ENCODE data around the gene SMIM44. TPM values are rescaled to one million over a fixed set of nuclear protein-coding genes. Genes with fewer than 3 reads are reported as not detected.
A peak's percentile ranks its signal among the peaks of the same experiment; 100 is the strongest.

Gene SMIM44
- total and polyA plus RNA-seq, 8 donors = not detected

GRCh38 chr19:3444695-3445234, 38.5 kb downstream of the SMIM44 start:
- H3K27ac ChIP-seq = peak overlapping the region in 1 of 2 donors; percentile 50
- H3K36me3 ChIP-seq = peaks cover 0 to 92% of the 10 kb centered on the region in 2 donors
- H3K9me3 ChIP-seq = no peaks in the 10 kb centered on the region
- ATAC-seq (no peak), DNase-seq (no peak)
- H3K4me3 ChIP-seq = no peak overlapping the region
- H3K4me1 ChIP-seq = peaks cover 0 to 47% of the 10 kb centered on the region in 2 donors
- H3K27me3 ChIP-seq = no peaks in the 10 kb centered on the region
- intact Hi-C loops (cut with DNase I) = no loop called here
- no peak for TF ChIP-seq CTCF (IDR thresholded peaks at IDR 0.05)

- peak; percentile 55 for ATAC-seq
- H3K27me3 ChIP-seq = no peaks in the 10 kb centered on the region
- DNase-seq = peak in 1 of 4 donors; percentile 71
- peak overlapping the region; percentile 55 to 58 for H3K27ac ChIP-seq
- TF ChIP-seq CTCF (IDR thresholded peaks at IDR 0.05) = no peak
- peaks cover 0 to 86% of the 10 kb centered on the region in 2 donors for H3K36me3 ChIP-seq
- no peak overlapping the region for H3K4me3 ChIP-seq
- H3K4me1 ChIP-seq = peaks cover 0 to 47% of the 10 kb centered on the region in 2 donors
- intact Hi-C loops (cut with DNase I) = no loop called here
- H3K9me3 ChIP-seq = no peaks in the 10 kb centered on the region
Measured at GRCh38 chr19:3443840-3444694, 39.2 kb downstream of the SMIM44 start.

- no peak overlapping the region for H3K4me3 ChIP-seq
- no peaks in the 10 kb centered on the region for H3K9me3 ChIP-seq
- DNase-seq (peak in 1 of 4 donors; percentile 49), ATAC-seq (no peak)
- H3K27ac ChIP-seq = peak overlapping the region; percentile 39 to 58
- no peak for TF ChIP-seq CTCF (IDR thresholded peaks at IDR 0.05)
- H3K4me1 ChIP-seq = peaks cover 0 to 47% of the 10 kb centered on the region in 2 donors
- H3K27me3 ChIP-seq = no peaks in the 10 kb centered on the region
- intact Hi-C loops (cut with DNase I) = no loop called here
- H3K36me3 ChIP-seq = peaks cover 0 to 85% of the 10 kb centered on the region in 2 donors
Measured at GRCh38 chr19:3442487-3443071, 40.7 kb downstream of the SMIM44 start.

- Histone ChIP-seq H3K4me1 (peaks cover 0 to 47% of the 10 kb centered on the region in 2 donors), H3K27me3 (no peaks in the 10 kb centered on the region), H3K36me3 (peaks cover 0 to 86% of the 10 kb centered on the region in 2 donors), H3K4me3 (no peak overlapping the region), H3K27ac (peak overlapping the region in 1 of 2 donors; percentile 39), H3K9me3 (no peaks in the 10 kb centered on the region)
- intact Hi-C loops (cut with DNase I) = no loop called here
- DNase-seq (peak in 1 of 4 donors; percentile 61), ATAC-seq (no peak)
- TF ChIP-seq CTCF (IDR thresholded peaks at IDR 0.05) = no peak
Measured at GRCh38 chr19:3441986-3442329, 41.3 kb downstream of the SMIM44 start.
